ENCODE data around the gene SNCB.

DNA sequence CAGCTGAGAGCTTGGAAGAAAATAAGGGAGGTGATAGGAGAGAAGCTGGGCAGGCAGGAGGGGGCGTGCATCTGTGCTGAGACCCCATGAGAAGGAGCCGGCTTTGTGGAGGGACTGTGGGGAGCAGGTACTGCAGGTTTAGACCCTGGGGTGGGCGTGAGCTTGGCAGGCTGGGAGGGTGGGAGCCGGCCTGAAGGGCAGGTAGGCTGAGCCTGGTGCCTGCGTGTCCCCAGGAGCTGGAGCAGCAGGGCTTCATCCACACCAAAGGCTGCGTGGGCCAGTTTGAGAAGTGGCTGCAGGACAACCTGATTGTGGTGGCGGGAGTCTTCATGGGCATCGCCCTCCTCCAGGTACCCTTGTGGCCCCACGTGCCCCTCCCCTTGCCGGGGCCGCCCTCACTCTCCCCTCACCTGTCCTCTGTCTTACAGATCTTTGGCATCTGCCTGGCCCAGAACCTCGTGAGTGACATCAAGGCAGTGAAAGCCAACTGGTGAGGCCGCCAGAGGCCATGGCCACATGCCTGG, 26.2 kb upstream of the SNCB start:
- TF ChIP-seq POLR2A (IDR thresholded peaks at IDR 0.05) (no peak), CTCF (IDR thresholded peaks at IDR 0.05) (no peak), EP300 (IDR thresholded peaks at IDR 0.05) (no peak)
